ENCODE measurements around the gene NUDC.
"Not testable (repeated sequence)": the region's sequence is repeated elsewhere in the genome, so short reads cannot be mapped to it uniquely, and the experiment has no call there.

The NUDC gene

GRCh38 chr1:26951821-26952497 lies 30.4 kb downstream of the NUDC start:
- DNase-seq = no peak

DNA sequence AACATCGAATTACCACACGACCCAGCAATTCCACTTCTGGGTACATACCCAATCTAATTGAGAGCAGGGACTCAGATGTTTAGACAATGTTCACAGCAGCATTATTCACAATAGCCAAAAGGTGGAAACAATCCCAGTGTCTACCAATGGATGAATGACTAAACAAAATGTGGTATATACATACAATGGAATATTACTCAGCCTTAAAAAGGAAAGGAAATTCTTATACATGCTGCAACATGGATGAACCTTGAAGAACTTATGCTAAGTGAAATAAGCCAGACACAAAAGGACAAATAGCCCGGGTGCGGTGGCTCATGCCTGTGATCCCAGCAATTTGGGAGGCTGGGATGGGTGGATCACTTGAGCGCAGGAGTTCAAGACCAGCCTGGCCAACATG lies 31.8 kb downstream of the NUDC start:
- DNase-seq = no peak

- DNase-seq = no peak
These were observed 34.8 kb downstream of the NUDC start for GRCh38 chr1:26956321-26956720.

DNA sequence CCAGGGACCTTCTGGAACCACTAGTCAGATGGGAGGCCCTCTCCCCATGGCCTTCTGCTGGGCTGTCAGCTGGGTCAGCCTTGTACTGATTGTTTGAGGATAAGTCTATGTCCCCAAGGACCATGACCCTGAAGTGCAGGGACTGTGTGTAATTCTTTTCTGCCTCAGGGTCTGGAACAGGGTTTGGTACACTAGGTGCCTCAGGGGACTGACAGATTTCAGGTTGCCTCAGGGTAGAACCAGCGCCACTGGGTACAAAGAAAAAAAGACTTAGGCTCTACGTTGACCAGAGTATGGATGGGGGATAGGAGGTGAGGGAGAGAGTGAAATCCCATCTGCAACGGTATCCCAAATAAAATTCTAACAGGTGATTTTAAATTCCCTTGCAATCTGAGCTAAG lies 35.8 kb downstream of the NUDC start:
- no peak for DNase-seq

DNA sequence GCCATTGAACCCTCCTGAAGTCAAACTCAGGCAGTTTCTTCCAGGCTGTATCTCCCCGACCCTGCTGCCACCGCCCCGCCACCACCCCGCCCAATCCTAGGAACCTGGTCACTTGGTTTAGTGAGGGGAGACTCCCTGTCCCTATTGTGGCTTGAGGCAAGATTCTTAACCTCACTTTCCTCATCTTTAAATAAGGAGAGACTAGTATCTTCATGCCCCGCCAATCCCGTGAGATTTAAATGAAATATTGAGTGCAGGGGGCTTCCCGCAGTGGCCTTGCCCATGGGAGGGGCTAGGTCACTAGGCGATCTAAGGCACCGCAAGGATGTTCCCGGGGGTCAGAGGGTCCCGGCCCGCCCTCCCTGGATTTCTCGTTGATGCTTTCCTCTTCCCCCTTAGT lies 37.7 kb downstream of the NUDC start:
- DNase-seq = no peak

GRCh38 chr1:26959722-26960624 lies 38.4 kb downstream of the NUDC start, which contains the start of gene KDF1:
KDF1 (minus strand) TSS chr1:26960468; CDS start chr1:26952380, 8,088 bp downstream.
- DNase-seq = no peak

DNA sequence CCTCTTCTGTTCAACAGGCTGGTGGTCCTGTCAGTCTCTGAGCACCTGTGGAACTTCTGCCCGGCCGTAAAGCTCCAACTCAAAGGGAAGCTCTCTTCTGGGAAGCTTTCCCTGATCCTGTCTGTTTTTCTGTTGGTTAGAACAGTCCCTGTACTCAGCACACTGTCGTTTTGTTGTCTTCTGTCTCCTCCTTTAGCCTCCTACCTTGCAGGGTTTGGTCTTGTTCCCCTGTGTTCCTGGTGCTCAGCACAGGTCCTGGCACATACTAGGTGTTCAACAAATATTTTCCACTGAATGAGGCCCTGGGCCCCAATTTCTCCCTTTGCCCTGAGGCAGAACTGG lies 39.1 kb downstream of the NUDC start:
- DNase-seq = no peak

GRCh38 chr1:26961826-26962225 lies 40.3 kb downstream of the NUDC start:
- DNase-seq = peak; percentile 56 to 79

DNA sequence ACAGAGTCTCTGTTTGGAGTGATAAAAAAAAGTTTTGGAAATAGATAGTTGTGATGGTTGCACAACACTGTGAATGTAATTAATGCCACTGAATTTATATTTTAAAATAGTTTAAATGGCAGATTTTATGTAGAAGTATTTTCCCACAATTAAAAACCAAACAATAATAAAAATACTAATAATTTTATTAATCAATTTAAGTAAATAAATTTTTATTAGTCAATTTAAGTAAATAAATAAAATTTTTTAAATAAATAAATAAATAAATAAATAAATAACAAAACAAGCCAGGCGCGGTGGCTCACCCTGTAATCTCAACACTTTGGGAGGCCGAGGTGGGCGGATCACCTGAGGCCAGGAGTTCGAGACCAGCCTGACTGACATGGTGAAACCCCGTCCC lies 43.7 kb downstream of the NUDC start:
- DNase-seq = no peak

DNA sequence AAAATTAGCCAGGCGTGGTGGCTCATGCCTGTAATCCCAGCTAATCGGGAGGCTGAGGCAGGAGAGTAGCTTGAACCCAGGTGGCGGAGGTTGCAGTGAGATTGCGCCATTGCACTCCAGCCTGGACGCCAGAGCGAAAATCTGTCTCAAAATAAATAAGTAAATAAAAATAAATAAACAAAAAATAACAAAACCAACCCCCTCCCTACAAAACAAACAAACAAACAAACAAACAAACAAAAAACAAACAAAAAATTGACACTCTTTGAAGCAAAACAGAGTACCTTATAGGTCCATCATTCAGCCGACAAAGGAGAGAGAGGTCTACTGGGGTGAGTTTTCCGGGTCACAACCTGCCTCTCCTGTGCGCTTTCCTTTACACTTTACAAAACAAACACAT lies 44.1 kb downstream of the NUDC start:
- no peak for DNase-seq

- DNase-seq = no peak
These were observed 49.3 kb downstream of the NUDC start for GRCh38 chr1:26970810-26971209.

- DNase-seq = no peak
These were observed 50.0 kb downstream of the NUDC start for GRCh38 chr1:26971590-26971989.

GRCh38 chr1:26972390-26972789 lies 50.8 kb downstream of the NUDC start:
- no peak for DNase-seq

GRCh38 chr1:26972821-26973220 lies 51.3 kb downstream of the NUDC start:
- DNase-seq = no peak

DNA sequence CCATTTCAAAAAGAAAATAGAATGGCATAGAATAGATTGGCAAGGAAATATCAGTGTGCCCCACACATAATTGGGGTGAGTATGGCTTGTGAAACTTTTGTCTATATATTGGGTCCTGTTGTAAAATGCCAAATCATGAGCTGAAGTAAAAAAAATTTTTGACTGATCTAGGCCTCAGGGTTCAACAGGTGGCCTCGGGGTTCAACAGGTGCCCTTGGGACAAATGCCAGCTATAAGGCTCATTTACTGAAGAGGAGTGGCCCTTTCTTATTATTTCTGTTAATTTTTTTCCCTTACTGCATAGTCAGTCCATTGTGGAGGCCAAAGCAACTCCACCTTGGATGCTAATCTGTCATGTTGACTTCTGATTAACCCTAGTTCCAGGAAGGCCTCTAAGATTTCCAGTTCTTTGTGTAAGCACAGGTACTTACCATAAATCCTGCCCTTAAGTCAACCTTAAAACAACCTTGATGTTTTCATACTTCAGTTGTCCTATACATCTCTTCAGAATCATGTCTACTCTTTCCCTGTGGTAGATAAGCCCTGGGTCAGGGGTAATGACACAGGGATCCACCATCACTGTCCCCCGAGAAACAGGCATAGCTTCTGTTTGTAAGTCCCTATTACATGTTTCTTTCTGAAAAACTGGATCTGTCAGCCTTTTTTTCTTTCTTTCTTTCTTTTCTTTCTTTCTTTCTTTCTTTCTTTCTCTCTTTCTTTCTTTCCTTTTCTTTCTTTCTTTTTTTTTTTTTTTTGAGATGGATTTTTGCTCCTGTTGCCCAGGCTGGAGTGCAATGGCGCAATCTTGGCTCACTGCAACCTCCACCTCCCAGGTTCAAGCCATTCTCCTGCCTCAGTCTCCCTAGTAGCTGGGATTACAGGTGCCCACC lies 55.3 kb downstream of the NUDC start:
- DNase-seq = no peak

- DNase-seq = no peak
These were observed 57.4 kb downstream of the NUDC start for GRCh38 chr1:26978901-26979300.

- no peak for DNase-seq
These were observed 59.8 kb downstream of the NUDC start for GRCh38 chr1:26981146-26981846.

DNA sequence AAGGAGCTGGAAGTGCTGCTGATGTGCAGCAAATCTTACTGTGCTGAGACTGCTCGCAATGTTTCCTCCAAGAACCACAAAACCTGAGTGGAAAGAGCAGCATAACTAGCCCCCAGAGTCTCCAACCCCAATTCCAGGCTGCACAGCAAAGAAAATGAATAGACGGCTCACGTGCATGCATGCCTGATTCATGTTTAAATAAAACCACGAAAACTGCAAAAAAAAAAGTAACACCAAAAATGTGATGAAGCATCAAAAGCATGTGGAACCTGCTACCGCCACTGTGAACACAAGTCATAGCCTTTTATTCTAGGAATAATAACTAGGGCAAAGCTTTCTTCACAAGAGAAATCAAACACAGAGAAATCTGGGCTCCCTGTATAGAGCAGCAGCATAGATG lies 62.3 kb downstream of the NUDC start:
- DNase-seq = no peak

DNA sequence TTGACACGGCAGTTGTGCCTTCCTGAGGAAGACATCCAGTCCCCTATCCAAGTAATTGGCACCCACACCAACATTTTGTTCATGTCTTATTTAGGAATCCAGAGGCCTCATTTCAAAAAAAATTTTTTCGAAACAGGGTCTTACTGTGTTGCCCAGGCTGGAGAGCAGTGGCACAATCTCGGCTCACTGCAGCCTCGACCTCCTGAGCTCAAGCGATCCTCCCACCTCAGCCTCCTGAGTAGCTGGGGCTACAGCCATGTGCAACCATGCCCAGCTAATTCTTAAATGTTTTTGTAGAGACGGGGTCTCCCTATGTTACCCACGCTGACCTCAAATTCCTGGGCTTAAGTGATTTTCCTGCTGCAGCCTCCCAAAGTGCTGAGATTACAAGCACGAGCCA lies 62.7 kb downstream of the NUDC start:
- no peak for DNase-seq

DNA sequence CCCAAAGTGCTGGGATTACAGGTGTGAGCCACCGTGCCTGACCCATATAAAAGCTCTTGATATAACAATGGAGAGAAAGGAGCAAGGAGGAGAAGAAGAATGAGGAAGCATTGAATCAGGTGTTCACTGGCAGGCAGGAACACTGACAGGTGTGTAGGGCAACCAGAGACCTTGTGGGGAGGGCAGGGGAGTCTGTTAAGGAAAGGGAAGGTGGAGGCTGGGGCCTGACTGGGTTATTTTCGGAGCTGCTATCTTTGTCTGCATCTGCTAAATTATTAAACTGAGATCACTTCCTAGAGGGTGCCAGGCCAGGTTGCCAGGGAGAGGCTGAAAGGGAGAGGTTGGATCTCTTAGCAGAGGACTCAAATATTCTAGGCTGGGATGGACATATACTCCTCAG lies 65.1 kb downstream of the NUDC start:
- DNase-seq = no peak

DNA sequence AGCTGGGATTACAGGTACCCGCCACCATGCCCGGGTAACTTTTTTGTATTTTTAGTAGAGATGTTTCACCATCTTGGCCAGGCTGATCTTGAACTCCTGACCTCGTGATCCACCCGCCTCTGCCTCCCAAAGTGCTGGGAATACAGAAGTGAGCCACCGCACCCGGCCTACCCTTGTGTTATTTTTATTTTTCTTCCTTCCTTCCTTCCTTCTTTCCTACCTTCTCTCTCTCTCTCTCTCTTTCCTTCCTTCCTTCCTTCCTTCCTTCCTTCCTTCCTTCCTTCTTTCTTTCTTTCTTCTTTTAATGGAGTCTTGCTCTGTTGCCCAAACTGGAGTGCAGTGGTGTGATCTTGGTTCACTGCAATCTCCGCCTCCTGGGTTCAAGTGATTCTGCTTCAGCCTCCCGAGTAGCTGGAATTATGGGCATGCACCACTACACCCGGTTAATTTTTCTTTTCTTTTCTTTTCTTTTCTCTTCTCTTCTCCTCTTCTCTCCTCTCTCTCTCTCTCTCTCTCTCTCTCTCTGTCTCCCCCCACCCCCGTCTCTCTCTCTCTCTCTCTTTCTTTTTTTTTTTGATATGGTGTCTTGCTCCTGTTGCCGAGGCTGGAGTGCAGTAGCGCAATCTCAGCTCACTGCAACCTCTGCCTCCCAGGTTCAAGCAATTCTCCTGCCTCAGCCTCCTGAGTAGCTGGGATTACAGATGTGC lies 68.0 kb downstream of the NUDC start:
- DNase-seq = not testable (repeated sequence)

Measured in SW 1271 (cell line).